K562 (cell line): ENCODE measurements around the gene MEIS2. TPM values are rescaled to one million over a fixed set of nuclear protein-coding genes. Genes with fewer than 3 reads are reported as not detected.

Experiments
- DNMT1 ChIP-seq: fragments of 450-650 bp; IDR thresholded peaks from 2 replicates; pipeline ENCODE4 v1.6.1; 2016; ENCODE audit warnings: antibody characterized with exemption, mild to moderate bottlenecking
- NBN ChIP-seq: fragments of 450-650 bp; IDR thresholded peaks from 2 replicates; pipeline ENCODE4 v1.6.1; 2016; ENCODE audit warnings: low read depth, mild to moderate bottlenecking
- POLR3A ChIP-seq: IDR thresholded peaks from 2 replicates; pipeline ENCODE4 v1.6.1; 2011; ENCODE audit warnings: borderline replicate concordance, mild to moderate bottlenecking, moderate library complexity; ENCODE audit not compliant: insufficient read length, insufficient read depth; ENCODE audit errors: extremely low read depth
- SNRNP70 ChIP-seq: fragments of 200-400 bp; formaldehyde crosslinking; optimal IDR thresholded peaks from 2 replicates; pipeline ENCODE3; 2017; ENCODE audit warnings: low read depth, low read length
- TEAD4 ChIP-seq, 2 experiments: sonication (generic) in 1 of 2; formaldehyde crosslinking in 1 of 2; IDR thresholded peaks; 2 replicates each; pipeline versions ENCODE4 v1.6.1 to v1.8.0; 2012 to 2022; ENCODE audit warnings: borderline replicate concordance in 1 of 2, inconsistent platforms in 1 of 2, low read length in 1 of 2, mild to moderate bottlenecking in 1 of 2, missing genetic modification reagents in 1 of 2
- ZBTB8A ChIP-seq: fragments of 450-650 bp; IDR thresholded peaks from 2 replicates; pipeline ENCODE4 v1.6.1; 2018; ENCODE audit warnings: mild to moderate bottlenecking, moderate library complexity; ENCODE audit not compliant: partially characterized antibody
- ZNF696 ChIP-seq: fragments of 250-450 bp; sonication (Bioruptor Pico); conservative IDR thresholded peaks from 2 replicates; pipeline ENCODE4 v1.4.0; 2020; ENCODE audit warnings: mild to moderate bottlenecking, moderate library complexity
- polyA plus RNA-seq, 8 experiments: library from polyadenylated mRNA; depleted of rRNA in 4 of 8; stranded (reverse) in 5 of 8; unstranded in 3 of 8; fragments of >200 nt; fragmentation: Nextera tagmentation in 2 of 8; fragmentation: Illumina TruSeq in 1 of 8; extraction: Ambion mirVana in 2 of 8; extraction: Trizol in 1 of 8; gene quantifications; 2 replicates each; pipeline versions ENCODE4 v1.2.1 to v1.2.3, GENCODE V29; 2011 to 2014; ENCODE audit warnings: inconsistent platforms in 1 of 8, missing spikeins in 1 of 8
- total RNA-seq, 7 experiments: library from RNA; depleted of rRNA in 6 of 7; stranded (reverse); fragments of >200 nt in 6 of 7; fragmentation: Illumina TruSeq in 2 of 7; extraction: Trizol in 2 of 7; gene quantifications; 2 replicates each; pipeline versions ENCODE4 v1.2.1 to v1.2.3, GENCODE V29; 2011 to 2021; ENCODE audit warnings: low replicate concordance in 1 of 7
- TF ChIP-seq, protein P1 (sequence below): fragments of 450-650 bp; IDR thresholded peaks from 2 replicates; pipeline ENCODE4 v1.6.1; 2016; ENCODE audit warnings: low read depth

MEIS2 gene
- total and polyA plus RNA-seq, 9 of the 15 experiments (the other 6 are each of a cell fraction or from before 2014, with no cell fraction given), result 7.5 to 64.2 (median 22.3) TPM

DNA sequence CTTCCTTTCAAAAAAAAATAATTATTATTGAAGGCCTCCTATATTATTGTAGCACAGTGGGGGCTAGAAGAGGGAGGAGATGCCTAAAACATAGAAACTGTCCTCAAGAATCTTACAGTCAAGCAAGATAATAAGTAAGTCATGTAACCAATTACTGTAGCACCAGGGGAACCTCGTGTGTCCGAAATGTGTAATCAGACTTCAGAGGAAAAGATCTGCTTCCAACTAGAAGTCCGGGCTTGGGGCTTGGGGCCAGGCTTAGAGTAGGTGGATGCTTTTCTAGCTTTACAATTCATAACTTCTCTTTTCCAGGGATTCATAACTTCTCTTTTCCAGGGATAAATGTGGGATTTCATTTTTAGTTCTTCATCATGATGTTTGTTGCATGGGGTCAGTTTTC, 29.2 kb downstream of the MEIS2 start (continued):
- TF ChIP-seq, protein P1, sequence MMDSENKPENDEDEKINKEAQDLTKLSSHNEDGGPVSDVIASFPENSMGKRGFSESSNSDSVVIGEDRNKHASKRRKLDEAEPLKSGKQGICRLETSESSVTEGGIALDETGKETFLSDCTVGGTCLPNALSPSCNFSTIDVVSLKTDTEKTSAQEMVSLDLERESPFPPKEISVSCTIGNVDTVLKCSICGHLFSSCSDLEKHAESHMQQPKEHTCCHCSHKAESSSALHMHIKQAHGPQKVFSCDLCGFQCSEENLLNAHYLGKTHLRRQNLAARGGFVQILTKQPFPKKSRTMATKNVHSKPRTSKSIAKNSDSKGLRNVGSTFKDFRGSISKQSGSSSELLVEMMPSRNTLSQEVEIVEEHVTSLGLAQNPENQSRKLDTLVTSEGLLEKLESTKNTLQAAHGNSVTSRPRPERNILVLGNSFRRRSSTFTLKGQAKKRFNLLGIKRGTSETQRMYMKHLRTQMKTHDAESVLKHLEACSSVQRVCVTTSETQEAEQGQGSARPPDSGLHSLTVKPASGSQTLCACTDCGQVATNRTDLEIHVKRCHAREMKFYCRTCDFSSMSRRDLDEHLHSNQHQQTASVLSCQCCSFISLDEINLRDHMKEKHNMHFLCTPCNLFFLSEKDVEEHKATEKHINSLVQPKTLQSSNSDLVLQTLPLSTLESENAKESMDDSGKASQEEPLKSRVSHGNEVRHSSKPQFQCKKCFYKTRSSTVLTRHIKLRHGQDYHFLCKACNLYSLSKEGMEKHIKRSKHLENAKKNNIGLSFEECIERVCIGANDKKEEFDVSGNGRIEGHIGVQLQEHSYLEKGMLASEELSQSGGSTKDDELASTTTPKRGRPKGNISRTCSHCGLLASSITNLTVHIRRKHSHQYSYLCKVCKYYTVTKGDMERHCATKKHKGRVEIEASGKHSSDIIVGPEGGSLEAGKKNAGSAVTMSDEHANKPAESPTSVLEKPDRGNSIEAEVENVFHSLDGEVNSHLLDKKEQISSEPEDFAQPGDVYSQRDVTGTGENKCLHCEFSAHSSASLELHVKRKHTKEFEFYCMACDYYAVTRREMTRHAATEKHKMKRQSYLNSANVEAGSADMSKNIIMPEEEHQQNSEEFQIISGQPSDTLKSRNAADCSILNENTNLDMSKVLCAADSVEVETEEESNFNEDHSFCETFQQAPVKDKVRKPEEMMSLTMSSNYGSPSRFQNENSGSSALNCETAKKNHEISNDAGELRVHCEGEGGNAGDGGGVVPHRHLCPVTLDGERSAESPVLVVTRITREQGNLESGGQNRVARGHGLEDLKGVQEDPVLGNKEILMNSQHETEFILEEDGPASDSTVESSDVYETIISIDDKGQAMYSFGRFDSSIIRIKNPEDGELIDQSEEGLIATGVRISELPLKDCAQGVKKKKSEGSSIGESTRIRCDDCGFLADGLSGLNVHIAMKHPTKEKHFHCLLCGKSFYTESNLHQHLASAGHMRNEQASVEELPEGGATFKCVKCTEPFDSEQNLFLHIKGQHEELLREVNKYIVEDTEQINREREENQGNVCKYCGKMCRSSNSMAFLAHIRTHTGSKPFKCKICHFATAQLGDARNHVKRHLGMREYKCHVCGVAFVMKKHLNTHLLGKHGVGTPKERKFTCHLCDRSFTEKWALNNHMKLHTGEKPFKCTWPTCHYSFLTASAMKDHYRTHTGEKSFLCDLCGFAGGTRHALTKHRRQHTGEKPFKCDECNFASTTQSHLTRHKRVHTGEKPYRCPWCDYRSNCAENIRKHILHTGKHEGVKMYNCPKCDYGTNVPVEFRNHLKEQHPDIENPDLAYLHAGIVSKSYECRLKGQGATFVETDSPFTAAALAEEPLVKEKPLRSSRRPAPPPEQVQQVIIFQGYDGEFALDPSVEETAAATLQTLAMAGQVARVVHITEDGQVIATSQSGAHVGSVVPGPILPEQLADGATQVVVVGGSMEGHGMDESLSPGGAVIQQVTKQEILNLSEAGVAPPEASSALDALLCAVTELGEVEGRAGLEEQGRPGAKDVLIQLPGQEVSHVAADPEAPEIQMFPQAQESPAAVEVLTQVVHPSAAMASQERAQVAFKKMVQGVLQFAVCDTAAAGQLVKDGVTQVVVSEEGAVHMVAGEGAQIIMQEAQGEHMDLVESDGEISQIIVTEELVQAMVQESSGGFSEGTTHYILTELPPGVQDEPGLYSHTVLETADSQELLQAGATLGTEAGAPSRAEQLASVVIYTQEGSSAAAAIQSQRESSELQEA, result no peak
- no peak for TF ChIP-seq NBN
- no peak for TF ChIP-seq ZBTB8A
- TF ChIP-seq POLR3A, result no peak
- no peak for TF ChIP-seq DNMT1
- no peak for TF ChIP-seq TEAD4 (IDR thresholded peaks at IDR 0.05; ENCODE audit: low read length)
- no peak for TF ChIP-seq TEAD4 (CRISPR knock-in tag; IDR thresholded peaks at IDR 0.05; ENCODE audit: borderline replicate concordance)
- TF ChIP-seq SNRNP70, result no peak
- no peak for TF ChIP-seq ZNF696 (CRISPR knock-in tag)
